Neural crest cell (in vitro differentiated cells): ENCODE measurements around the gene ZACN. TPM values are rescaled to one million over a fixed set of nuclear protein-coding genes. Genes with fewer than 3 reads are reported as not detected.
"Not testable (repeated sequence)": the region's sequence is repeated elsewhere in the genome, so short reads cannot be mapped to it uniquely, and the experiment has no call there.

Experiments
- DNase-seq: peaks from one replicate; pipeline ENCODE4 v3.0.0; 2021; ENCODE audit warnings: low read depth, mixed read lengths, low spot score
- H3K27ac Mint-ChIP-seq: one replicate; pipeline ENCODE4 v1.8.0; 2021; ENCODE audit warnings: mild to moderate bottlenecking, mixed read lengths; ENCODE audit not compliant: unreplicated experiment
- H3K27me3 Mint-ChIP-seq: 2 replicates; pipeline ENCODE4 v1.8.0; 2021; ENCODE audit warnings: low read depth, mild to moderate bottlenecking, mixed read lengths
- H3K36me3 Mint-ChIP-seq: 2 replicates; pipeline ENCODE4 v1.8.0; 2021; ENCODE audit warnings: low read depth, mild to moderate bottlenecking, mixed read lengths
- H3K4me1 Mint-ChIP-seq: 2 replicates; pipeline ENCODE4 v1.8.0; 2021; ENCODE audit warnings: mixed read lengths
- H3K4me3 Mint-ChIP-seq: one replicate; pipeline ENCODE4 v1.8.0; 2021; ENCODE audit warnings: mild to moderate bottlenecking, mixed read lengths
- H3K9me3 Mint-ChIP-seq: 2 replicates; pipeline ENCODE4 v1.8.0; 2021; ENCODE audit warnings: mixed read lengths
- total RNA-seq: library from RNA; stranded (reverse); gene quantifications from 2 replicates; pipeline ENCODE4 v1.2.1, GENCODE V29; 2021
- TF ChIP-seq, protein P1 (sequence below): fragments of 200-600 bp; sonication (generic); conservative IDR thresholded peaks from 2 replicates; pipeline ENCODE4 v1.5.0; 2021; ENCODE audit warnings: antibody characterized with exemption, mild to moderate bottlenecking

Gene ZACN
- total RNA-seq, 1 donor from 2014 or later: 0.19 TPM

DNA sequence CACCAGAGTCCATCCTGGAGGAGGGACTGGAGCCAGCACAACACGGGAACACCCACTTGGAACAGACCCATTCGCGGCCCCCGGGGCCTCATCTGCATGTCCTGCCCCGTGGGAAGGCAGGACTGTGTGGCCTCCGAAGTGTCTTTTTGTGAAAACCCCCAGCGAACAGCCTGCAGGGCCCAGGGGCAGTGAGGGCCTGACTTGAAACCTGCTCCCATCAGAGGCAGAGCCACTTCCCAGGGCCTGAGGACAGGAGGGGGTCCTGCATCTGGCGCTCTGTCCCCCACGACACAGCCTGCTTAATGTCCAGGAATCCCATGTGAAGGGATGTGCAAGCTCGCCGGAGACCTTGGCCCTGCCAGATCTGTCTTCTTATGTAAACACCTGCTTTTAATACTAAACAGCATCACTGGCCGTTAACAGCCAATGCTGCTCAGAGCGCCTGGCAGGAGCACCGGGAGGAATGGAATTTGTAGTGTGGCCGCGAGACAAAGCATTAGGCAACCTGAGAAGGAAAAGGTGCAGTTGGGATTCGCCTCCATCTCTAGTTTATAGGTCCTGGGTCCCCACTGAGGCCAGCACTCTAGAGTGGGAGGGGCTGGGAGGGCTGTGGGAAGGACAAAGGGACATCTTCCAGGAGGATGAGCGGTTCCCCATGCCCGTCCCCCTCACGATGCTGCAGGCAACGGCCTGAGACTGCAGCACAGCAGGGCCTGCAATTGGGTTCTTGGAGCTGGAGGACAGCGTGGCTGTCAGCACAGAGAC lies 42.3 kb upstream of the ZACN start:
- H3K27me3 Mint-ChIP-seq: no peaks in the 10 kb centered on the region
- H3K4me3 Mint-ChIP-seq: no peak overlapping the region
- peaks cover 21% of the 10 kb centered on the region for H3K36me3 Mint-ChIP-seq
- DNase-seq: no peak
- no peaks in the 10 kb centered on the region for H3K4me1 Mint-ChIP-seq
- TF ChIP-seq, protein P1, sequence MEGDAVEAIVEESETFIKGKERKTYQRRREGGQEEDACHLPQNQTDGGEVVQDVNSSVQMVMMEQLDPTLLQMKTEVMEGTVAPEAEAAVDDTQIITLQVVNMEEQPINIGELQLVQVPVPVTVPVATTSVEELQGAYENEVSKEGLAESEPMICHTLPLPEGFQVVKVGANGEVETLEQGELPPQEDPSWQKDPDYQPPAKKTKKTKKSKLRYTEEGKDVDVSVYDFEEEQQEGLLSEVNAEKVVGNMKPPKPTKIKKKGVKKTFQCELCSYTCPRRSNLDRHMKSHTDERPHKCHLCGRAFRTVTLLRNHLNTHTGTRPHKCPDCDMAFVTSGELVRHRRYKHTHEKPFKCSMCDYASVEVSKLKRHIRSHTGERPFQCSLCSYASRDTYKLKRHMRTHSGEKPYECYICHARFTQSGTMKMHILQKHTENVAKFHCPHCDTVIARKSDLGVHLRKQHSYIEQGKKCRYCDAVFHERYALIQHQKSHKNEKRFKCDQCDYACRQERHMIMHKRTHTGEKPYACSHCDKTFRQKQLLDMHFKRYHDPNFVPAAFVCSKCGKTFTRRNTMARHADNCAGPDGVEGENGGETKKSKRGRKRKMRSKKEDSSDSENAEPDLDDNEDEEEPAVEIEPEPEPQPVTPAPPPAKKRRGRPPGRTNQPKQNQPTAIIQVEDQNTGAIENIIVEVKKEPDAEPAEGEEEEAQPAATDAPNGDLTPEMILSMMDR: no peak
- H3K27ac Mint-ChIP-seq: no peak overlapping the region
- H3K9me3 Mint-ChIP-seq: no peaks in the 10 kb centered on the region

DNA sequence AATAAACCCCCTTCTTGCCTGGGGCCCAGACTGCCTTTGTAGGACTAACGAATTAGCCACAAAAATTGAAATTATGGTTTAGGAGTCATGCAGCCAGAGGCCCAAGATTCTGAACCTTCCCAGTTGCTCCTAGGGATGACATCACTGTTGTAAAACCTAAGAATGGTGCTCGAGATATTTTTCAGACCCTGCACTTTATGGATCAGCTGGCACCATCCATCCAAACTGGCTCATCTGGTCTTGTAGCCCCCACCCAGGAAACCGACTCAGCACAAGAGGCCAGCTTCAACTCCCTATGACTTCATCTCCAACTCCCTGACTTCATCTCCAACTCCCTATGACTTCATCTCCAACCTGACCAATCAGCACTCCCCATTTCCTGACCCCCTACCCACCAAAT lies 40.9 kb upstream of the ZACN start:
- no peaks in the 10 kb centered on the region for H3K9me3 Mint-ChIP-seq
- peaks cover 21% of the 10 kb centered on the region for H3K36me3 Mint-ChIP-seq
- TF ChIP-seq, protein P1: no peak
- no peak overlapping the region for H3K4me3 Mint-ChIP-seq
- H3K4me1 Mint-ChIP-seq: no peaks in the 10 kb centered on the region
- DNase-seq: no peak
- peak overlapping the region; percentile 6 for H3K27ac Mint-ChIP-seq
- no peaks in the 10 kb centered on the region for H3K27me3 Mint-ChIP-seq

DNA sequence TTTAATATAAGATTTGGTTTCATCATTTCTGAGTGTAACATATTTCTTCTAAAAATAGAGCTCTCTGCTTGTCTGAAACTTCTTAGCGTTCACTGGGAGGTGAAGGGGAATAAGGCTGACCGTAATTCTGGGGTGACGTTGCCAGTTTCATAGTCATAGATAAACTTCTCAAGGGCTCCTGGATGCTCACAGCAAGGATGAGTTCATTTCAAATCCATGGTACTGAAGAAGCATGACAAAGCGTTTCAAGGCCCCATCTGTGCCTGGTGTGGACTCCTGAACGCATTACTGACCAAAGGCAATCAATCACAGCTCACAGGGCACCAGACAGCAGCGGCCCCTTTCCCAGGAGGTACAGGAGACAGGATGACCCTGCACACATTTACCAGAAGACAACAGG lies 39.9 kb upstream of the ZACN start:
- no peaks in the 10 kb centered on the region for H3K4me1 Mint-ChIP-seq
- H3K9me3 Mint-ChIP-seq: no peaks in the 10 kb centered on the region
- H3K4me3 Mint-ChIP-seq: no peak overlapping the region
- H3K36me3 Mint-ChIP-seq: peaks cover 29% of the 10 kb centered on the region
- H3K27me3 Mint-ChIP-seq: no peaks in the 10 kb centered on the region
- no peak for DNase-seq
- peak overlapping the region; percentile 45 for H3K27ac Mint-ChIP-seq
- TF ChIP-seq, protein P1: no peak

DNA sequence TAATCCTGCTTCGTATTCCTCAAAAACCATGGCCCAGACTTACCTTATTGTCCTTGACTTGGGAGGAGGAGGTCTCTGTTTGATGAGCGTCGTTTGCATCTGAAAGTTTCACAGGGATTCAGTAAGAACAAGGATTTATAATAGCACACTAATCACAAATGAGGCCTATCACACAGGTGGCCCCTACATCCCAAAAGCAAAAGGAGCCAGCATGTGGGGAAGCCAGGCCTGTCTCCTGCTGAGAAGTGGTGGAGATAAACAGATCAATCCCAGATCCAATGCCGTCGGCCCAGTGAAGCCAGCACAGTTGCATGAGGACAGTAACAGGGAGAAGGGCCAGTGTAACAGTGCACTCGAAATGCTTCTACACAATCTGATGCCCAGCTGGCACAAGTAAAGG lies 38.6 kb upstream of the ZACN start:
- DNase-seq: no peak
- Mint-ChIP-seq H3K27ac (no peak overlapping the region), H3K9me3 (no peaks in the 10 kb centered on the region), H3K4me1 (no peaks in the 10 kb centered on the region), H3K27me3 (no peaks in the 10 kb centered on the region), H3K36me3 (peaks cover 33% of the 10 kb centered on the region), H3K4me3 (no peak overlapping the region)
- TF ChIP-seq, protein P1: no peak

DNA sequence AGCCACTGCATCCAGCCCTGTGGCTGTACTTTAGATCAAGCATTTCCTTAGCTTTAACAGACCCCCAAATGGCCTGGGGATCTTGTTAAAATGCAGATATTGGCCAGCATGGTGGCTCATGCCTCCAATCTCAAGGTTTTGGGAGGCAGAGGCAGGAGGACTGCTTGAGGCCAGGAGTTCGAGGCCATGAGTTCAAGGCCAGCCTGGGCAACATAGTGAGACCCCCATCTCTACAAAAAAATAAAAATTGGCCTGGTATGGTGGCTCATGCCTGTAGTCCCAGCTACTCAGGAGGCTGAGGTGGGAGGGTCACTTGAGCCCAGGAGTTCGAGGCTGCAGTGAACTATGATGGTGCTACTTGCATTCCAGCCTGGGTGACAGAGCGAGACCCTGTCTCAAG lies 36.1 kb upstream of the ZACN start:
- not testable (repeated sequence) for H3K4me3 Mint-ChIP-seq, H3K27me3 Mint-ChIP-seq, DNase-seq, H3K4me1 Mint-ChIP-seq, H3K27ac Mint-ChIP-seq, H3K9me3 Mint-ChIP-seq
- peaks cover 36% of the 10 kb centered on the region for H3K36me3 Mint-ChIP-seq

DNA sequence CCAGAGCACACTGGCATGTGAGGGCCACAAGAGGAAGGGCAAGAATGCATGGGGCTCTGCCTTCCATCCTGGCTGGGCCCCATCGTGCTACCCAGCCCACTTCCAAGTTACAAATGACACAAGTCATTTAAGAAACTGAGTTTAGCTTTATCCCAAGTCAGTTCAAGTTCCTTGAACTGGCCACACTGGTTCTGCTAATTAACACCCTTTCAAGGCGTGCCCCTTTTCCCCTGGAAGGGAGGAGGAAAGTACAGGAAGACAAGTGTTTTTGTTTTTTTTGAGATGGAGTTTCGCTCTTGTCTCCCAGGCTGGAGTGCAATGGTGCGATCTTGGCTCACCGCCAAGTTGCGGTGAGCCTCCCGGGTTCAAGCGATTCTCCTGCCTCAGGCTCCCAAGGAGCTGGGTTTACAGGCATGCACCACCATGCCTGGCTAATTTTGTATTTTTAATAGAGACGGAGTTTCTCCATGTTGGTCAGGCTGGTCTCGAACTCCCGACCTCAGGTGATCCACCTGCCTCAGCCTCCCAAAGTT lies 34.4 kb upstream of the ZACN start:
- H3K4me3 Mint-ChIP-seq, H3K27ac Mint-ChIP-seq, H3K9me3 Mint-ChIP-seq, H3K4me1 Mint-ChIP-seq, H3K27me3 Mint-ChIP-seq, DNase-seq: not testable (repeated sequence)
- peaks cover 30% of the 10 kb centered on the region for H3K36me3 Mint-ChIP-seq
